BE2C (cell line): ENCODE data around the gene STX17.

Experiments
- DNase-seq: peaks from one replicate; pipeline ENCODE4 v3.0.0-alpha.2; 2020
- H3K27me3 ChIP-seq: fragments of 250-450 bp; sonication (Bioruptor Pico); 2 replicates; pipeline ENCODE4 v1.5.1; 2020; ENCODE audit warnings: mild to moderate bottlenecking
- H3K36me3 ChIP-seq: fragments of 250-450 bp; sonication (Bioruptor Pico); 2 replicates; pipeline ENCODE4 v1.5.1; 2020; ENCODE audit warnings: mild to moderate bottlenecking
- H3K4me1 ChIP-seq: fragments of 250-450 bp; sonication (Bioruptor Pico); 2 replicates; pipeline ENCODE4 v1.5.1; 2020
- H3K4me3 ChIP-seq: 2 replicates; pipeline ENCODE4 v1.5.1; 2011; ENCODE audit warnings: low read depth, low read length
- H3K9me3 ChIP-seq: fragments of 250-450 bp; sonication (Bioruptor Pico); 2 replicates; pipeline ENCODE4 v1.5.1; 2020
- CTCF ChIP-seq: IDR thresholded peaks from 2 replicates; pipeline ENCODE4 v1.5.1; 2012; ENCODE audit warnings: mild to moderate bottlenecking, low read depth, low read length

The STX17 gene

GRCh38 chr9:99866398-99866797 lies 40.1 kb upstream of the STX17 start:
- DNase-seq: no peak
- Histone ChIP-seq H3K4me1 (no peaks in the 10 kb centered on the region), H3K27me3 (no peaks in the 10 kb centered on the region), H3K4me3 (no peak overlapping the region), H3K36me3 (no peaks in the 10 kb centered on the region), H3K9me3 (no peaks in the 10 kb centered on the region)
- no peak for TF ChIP-seq CTCF

GRCh38 chr9:99867536-99867935 lies 38.9 kb upstream of the STX17 start:
- H3K4me3 ChIP-seq: no peak overlapping the region

GRCh38 chr9:99867968-99868367 lies 38.5 kb upstream of the STX17 start:
- Histone ChIP-seq H3K9me3 (no peaks in the 10 kb centered on the region), H3K27me3 (no peaks in the 10 kb centered on the region), H3K4me3 (no peak overlapping the region), H3K4me1 (no peaks in the 10 kb centered on the region), H3K36me3 (no peaks in the 10 kb centered on the region)
- TF ChIP-seq CTCF: no peak
- DNase-seq: no peak

More at GRCh38 chr9:99867536-99867935, 38.9 kb upstream of the STX17 start:
- TF ChIP-seq CTCF: no peak
- Histone ChIP-seq H3K4me1 (no peaks in the 10 kb centered on the region), H3K36me3 (no peaks in the 10 kb centered on the region), H3K27me3 (no peaks in the 10 kb centered on the region), H3K9me3 (no peaks in the 10 kb centered on the region)
- no peak for DNase-seq

GRCh38 chr9:99868845-99869244 lies 37.6 kb upstream of the STX17 start:
- no peak for DNase-seq
- H3K36me3 ChIP-seq: no peaks in the 10 kb centered on the region
- no peak for TF ChIP-seq CTCF
- H3K4me1 ChIP-seq: no peaks in the 10 kb centered on the region
- H3K9me3 ChIP-seq: no peaks in the 10 kb centered on the region
- H3K27me3 ChIP-seq: no peaks in the 10 kb centered on the region
- H3K4me3 ChIP-seq: no peak overlapping the region

- Histone ChIP-seq H3K4me1 (no peaks in the 10 kb centered on the region), H3K9me3 (no peaks in the 10 kb centered on the region), H3K36me3 (no peaks in the 10 kb centered on the region), H3K27me3 (no peaks in the 10 kb centered on the region), H3K4me3 (no peak overlapping the region)
- DNase-seq: no peak
- TF ChIP-seq CTCF: no peak
Measured at GRCh38 chr9:99870126-99870525, 36.3 kb upstream of the STX17 start.

- Histone ChIP-seq H3K27me3 (no peaks in the 10 kb centered on the region), H3K4me3 (no peak overlapping the region), H3K9me3 (no peaks in the 10 kb centered on the region), H3K4me1 (no peaks in the 10 kb centered on the region), H3K36me3 (no peaks in the 10 kb centered on the region)
- no peak for TF ChIP-seq CTCF
- no peak for DNase-seq
Measured at GRCh38 chr9:99873531-99873930, 32.9 kb upstream of the STX17 start.
